Activated naive CD4-positive, alpha-beta T cell treated with anti-CD3 and anti-CD28 coated beads, Interleukin-2, amount 50 U/mL, for 24 hours (primary cell): ENCODE measurements around the gene GABBR2.

ENCODE experiments used
- H3K27ac Mint-ChIP-seq: one replicate; pipeline ENCODE4 v1.8.0; 2021; ENCODE audit warnings: mild to moderate bottlenecking, mixed read lengths
- H3K27me3 Mint-ChIP-seq: one replicate; pipeline ENCODE4 v1.8.0; 2021; ENCODE audit warnings: mixed read lengths
- H3K36me3 Mint-ChIP-seq: one replicate; pipeline ENCODE4 v1.8.0; 2021; ENCODE audit warnings: mixed read lengths
- H3K4me1 Mint-ChIP-seq: one replicate; pipeline ENCODE4 v1.8.0; 2021; ENCODE audit warnings: mixed read lengths
- H3K4me3 Mint-ChIP-seq: one replicate; pipeline ENCODE4 v1.8.0; 2021; ENCODE audit warnings: mild to moderate bottlenecking, mixed read lengths
- H3K9me3 Mint-ChIP-seq: one replicate; pipeline ENCODE4 v1.8.0; 2021; ENCODE audit warnings: mixed read lengths

Gene GABBR2

DNA sequence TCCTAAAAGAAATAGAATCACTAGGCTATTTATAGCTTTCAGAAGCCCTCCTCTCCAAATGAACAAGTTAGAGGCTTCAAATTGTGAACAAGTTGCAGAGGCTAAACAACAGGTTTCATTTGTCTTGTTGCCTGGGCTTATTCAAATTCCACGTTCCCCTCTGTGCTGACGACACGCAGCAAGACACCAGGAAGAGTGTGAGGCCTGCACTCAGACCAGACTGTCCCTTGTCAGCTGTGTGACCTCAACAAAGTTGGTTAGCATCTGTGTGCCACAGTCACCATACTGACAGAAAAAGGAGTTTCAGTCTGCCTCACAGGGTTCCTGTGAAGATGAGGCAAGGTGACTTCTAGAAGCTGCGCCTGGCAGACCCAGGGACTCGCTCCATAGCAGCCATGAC, 22.1 kb upstream of the GABBR2 start:
- no peak overlapping the region for H3K4me3 Mint-ChIP-seq
- no peaks in the 10 kb centered on the region for H3K36me3 Mint-ChIP-seq
- H3K9me3 Mint-ChIP-seq, result no peaks in the 10 kb centered on the region
- H3K4me1 Mint-ChIP-seq, result no peaks in the 10 kb centered on the region
- H3K27me3 Mint-ChIP-seq, result peaks cover 2% of the 10 kb centered on the region
- H3K27ac Mint-ChIP-seq, result no peak overlapping the region

DNA sequence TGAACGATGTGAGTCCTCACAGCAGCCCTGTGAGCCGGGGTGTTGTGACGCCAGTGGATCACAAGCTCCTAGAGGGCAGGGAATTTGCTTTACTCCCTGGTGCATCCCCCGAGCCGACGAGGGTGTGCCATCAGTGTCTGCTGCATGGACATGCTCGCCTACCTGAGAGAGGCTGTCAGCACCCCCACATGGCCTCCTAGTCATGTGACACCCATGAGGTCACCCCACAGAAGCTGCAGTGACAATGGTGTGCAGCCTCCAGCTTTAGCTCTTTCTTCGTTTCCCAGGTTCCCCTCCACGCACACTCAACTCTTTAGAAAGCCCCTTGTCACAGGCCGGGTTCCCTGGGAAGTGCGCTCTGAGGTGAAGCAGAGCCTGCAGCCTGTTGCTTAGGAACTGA, 19.8 kb upstream of the GABBR2 start:
- Mint-ChIP-seq H3K27ac (no peak overlapping the region), H3K9me3 (peaks cover 5% of the 10 kb centered on the region), H3K4me1 (no peaks in the 10 kb centered on the region), H3K27me3 (peaks cover 13% of the 10 kb centered on the region), H3K4me3 (no peak overlapping the region), H3K36me3 (no peaks in the 10 kb centered on the region)

DNA sequence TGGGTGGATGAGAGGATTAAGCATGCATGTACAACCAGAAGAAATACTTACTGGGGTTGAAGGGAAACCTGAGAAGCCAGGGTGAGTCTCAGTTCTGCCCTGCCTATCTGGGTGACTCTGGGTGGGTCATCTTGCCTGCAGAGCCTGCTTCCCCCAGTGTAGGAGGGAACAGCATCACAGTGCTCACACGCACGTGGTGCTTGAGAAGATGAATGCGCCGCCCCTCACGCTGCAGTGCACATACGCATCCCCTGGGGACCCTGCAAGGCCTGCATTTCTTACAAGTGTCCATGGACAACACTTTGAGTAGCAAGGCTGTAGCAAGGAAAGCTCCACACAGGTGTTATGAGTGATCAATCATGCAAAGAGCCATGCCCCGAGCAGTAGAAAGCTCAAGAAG, 18.7 kb upstream of the GABBR2 start:
- Mint-ChIP-seq H3K27ac (no peak overlapping the region), H3K4me1 (no peaks in the 10 kb centered on the region), H3K36me3 (no peaks in the 10 kb centered on the region), H3K27me3 (peaks cover 21% of the 10 kb centered on the region), H3K9me3 (peaks cover 5% of the 10 kb centered on the region), H3K4me3 (no peak overlapping the region)

DNA sequence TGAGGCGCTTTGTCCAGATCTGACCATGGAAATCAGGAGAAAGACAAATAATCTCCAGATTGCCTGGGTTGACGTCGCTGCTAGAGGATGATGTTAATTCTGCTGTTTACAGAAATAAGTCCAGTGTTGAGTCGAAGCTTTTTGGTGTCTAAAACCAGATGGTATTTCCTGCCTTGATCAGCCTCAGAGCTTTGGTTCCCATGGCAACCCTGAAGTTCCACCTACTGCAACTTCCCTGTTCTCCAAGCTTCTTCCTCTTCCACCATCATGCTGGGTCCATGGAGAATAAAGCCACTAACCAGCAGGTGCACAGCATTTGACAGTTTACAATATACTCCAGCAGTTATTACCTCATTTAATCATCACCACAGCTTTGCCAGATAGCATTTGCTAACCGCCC, 18.0 kb upstream of the GABBR2 start:
- H3K4me3 Mint-ChIP-seq, result no peak overlapping the region
- H3K27me3 Mint-ChIP-seq, result peaks cover 21% of the 10 kb centered on the region
- H3K27ac Mint-ChIP-seq, result no peak overlapping the region
- no peaks in the 10 kb centered on the region for H3K4me1 Mint-ChIP-seq
- no peaks in the 10 kb centered on the region for H3K36me3 Mint-ChIP-seq
- peaks cover 5% of the 10 kb centered on the region for H3K9me3 Mint-ChIP-seq

DNA sequence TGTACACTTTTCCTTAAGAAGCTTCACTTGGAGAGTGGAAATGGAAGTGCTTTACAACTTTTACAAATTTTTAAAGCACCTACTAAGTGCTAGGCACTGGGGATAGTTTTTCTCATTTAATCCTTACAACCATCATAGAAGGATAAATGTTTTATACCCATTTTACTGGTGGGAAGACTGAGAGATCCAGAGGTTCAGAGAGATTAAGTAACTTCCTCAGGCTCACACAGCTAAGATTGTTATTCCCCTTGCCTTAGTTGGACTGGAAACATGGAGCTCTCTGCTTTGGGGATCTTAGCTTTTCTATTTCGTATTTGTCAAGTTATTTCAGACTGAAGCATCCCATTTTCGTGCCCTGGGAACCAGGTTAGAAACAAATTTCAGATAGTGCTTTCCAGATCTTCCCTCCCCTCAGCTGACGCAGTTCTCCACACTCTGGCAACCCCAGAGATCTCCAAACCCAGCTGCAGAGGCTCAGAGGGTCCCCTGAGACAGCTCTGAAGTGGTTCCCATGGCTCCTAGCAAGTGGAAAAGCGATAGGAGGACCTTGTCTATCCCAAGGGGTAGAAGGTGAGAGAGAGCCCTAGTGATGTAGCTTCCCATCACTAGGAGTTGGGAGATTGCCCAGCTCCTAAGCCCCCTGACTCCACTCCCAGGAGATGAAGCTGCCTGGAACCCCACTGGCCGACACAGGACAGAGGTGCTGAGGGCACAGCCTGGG, 16.2 kb upstream of the GABBR2 start:
- Mint-ChIP-seq H3K9me3 (peaks cover 5% of the 10 kb centered on the region), H3K4me3 (no peak overlapping the region), H3K27ac (no peak overlapping the region), H3K27me3 (peaks cover 21% of the 10 kb centered on the region), H3K36me3 (no peaks in the 10 kb centered on the region), H3K4me1 (no peaks in the 10 kb centered on the region)

DNA sequence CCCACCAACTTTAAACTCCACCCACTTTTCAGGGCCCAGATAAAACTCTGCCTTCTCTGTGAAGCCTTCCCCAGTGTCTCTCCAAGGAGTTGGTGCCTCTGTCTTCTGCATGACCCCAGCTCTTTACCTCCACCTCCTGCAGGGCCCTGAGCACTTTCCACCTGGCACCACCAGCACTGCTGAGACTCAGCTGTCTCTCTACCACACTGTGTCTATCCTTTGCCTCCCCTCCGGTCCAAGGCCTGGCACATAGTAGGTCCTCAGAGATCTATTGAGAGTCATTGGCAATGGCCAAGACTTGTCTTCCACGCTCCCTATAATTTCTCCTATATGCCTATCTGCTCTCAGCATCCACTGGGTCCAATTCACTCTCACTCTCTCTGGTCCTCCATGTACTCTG, 12.9 kb upstream of the GABBR2 start:
- Mint-ChIP-seq H3K4me3 (no peak overlapping the region), H3K4me1 (no peaks in the 10 kb centered on the region), H3K36me3 (no peaks in the 10 kb centered on the region), H3K9me3 (peaks cover 5% of the 10 kb centered on the region), H3K27me3 (peaks cover 23% of the 10 kb centered on the region), H3K27ac (no peak overlapping the region)

DNA sequence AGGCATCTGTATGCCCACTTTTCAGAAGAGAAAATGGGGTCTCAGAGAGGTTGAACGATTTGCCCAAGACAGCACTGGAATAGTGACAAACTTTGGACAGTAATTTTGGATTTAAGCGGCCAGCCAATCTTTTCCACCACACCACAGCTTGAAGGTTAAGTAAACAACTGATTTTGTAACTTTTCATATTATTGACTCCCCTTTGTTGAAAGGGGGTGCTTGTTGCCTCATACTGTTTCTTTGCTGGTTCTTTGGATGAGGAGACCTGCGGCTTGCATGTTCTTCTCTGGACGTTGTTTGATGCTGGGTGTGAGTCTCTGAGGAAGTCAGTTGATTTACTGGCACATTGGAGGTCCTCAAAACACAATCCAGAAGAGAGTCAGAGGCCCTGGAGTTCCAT, 11.7 kb upstream of the GABBR2 start:
- Mint-ChIP-seq H3K9me3 (peaks cover 5% of the 10 kb centered on the region), H3K36me3 (no peaks in the 10 kb centered on the region), H3K4me1 (no peaks in the 10 kb centered on the region), H3K4me3 (no peak overlapping the region), H3K27ac (no peak overlapping the region), H3K27me3 (peaks cover 27% of the 10 kb centered on the region)

DNA sequence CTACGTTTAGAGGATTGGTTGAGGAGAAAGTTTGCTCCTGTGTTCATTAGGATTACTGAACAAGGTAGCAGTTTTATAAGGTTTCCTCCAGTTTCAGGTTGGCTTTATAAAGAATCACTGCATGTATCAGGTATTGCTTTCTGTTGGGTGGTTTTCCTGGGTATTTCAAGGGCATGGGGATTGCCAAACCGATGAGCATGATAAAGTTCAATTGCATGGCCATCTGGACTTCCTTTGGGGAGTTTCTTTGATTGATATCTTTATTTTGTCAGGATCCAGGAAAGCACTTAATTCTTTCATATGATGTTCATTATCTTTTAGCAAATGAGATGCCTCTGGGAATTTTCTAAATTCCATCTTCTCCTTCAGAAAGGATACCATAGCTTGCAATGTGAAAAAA, 10.3 kb upstream of the GABBR2 start:
- H3K9me3 Mint-ChIP-seq, result peaks cover 1% of the 10 kb centered on the region
- no peak overlapping the region for H3K27ac Mint-ChIP-seq
- no peak overlapping the region for H3K4me3 Mint-ChIP-seq
- no peaks in the 10 kb centered on the region for H3K4me1 Mint-ChIP-seq
- peaks cover 22% of the 10 kb centered on the region for H3K27me3 Mint-ChIP-seq
- H3K36me3 Mint-ChIP-seq, result no peaks in the 10 kb centered on the region

DNA sequence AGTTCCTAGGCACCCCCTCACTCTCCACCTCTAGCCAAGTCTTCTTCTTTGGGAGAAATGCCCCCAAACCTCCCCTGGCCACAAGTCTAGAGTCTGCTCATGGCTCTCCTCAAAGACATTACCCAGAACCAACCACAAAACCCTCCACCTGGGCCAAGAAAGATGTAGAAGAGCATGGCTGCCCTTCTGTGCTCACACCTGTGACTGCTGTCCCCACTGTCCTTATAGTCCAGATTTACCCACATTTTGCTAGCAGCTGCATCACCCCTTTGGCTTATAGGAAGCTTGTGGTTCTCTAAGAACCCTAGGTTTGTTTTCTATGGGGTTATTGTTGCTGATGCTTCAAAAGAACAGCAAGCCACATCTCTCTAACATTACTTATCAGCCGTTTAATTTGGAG, 6.1 kb upstream of the GABBR2 start:
- H3K27ac Mint-ChIP-seq, result no peak overlapping the region

DNA sequence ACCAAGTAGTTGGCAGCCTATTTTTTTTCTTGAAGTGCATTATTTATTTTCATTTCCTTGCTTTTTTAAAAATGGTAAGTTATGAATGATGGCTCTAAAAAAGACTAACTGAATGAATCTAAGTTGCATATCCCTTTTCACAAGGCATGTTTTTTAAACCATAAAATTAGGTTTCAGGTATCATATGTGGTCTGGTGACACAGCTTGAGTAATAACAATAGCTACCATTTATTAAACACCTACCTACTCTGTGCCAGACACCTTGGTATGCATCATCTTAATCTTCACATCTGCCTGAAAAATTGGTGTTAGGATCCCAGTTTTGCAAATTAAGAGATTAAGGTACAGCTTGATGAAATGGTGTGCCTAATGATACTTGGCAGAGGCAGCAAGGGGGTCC, 4.3 kb upstream of the GABBR2 start:
- Mint-ChIP-seq H3K27ac (no peak overlapping the region), H3K4me1 (peaks cover 5% of the 10 kb centered on the region), H3K4me3 (no peak overlapping the region)

More for the DNA sequence above, 6.1 kb upstream of the GABBR2 start:
- peaks cover 23% of the 10 kb centered on the region for H3K27me3 Mint-ChIP-seq
- no peak overlapping the region for H3K4me3 Mint-ChIP-seq
- H3K9me3 Mint-ChIP-seq, result no peaks in the 10 kb centered on the region
- H3K4me1 Mint-ChIP-seq, result peaks cover 1% of the 10 kb centered on the region
- H3K36me3 Mint-ChIP-seq, result no peaks in the 10 kb centered on the region

DNA sequence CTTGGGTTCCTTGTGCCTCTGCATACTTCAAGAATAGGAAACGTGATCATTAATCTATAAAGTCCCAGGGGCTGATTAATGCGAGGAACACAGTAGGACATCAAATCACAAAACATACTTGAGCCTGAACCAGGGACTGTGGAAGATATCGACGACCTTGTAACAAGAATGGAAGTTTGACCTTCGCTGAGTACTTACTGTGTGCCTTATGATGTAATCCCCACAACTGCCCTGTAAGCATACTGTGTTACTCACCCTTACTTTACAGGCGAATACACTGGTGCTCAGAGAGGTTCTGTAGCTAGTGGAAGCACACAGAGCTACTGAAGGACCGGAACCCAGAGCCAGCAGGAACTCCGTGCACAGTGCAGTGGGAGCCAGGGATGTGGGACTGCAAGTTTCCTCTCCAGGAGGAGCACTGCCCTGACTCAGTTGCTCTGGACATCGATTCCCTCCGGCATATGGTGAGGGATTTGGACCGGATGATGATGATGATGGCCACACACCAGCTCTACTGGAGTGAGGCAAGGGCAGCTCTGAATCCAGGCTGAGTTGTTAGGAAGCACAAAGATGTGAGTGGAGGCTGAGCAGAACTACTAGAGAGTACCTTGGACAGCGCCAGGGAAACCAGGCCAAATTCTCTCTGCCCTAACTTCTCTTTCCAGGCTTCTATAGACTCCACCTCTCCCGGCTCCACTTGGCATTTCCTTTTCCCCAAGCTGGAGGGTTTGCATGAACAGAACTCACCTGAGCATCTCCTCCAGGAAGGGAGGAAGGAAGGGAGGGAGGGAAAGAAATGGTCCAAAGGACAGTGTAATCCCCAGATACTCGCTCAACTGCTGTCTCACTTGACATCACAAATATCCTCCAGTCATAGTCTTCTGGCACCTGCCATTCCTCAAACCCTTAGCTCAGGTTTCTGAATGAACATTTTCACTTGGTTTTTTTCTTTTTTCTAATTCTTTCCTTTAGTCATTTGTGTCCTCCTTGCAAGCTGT, 1.5 kb upstream of the GABBR2 start:
- Mint-ChIP-seq H3K9me3 (no peaks in the 10 kb centered on the region), H3K4me3 (peak overlapping the region; percentile 43), H3K36me3 (no peaks in the 10 kb centered on the region), H3K27me3 (peaks cover 31% of the 10 kb centered on the region), H3K27ac (no peak overlapping the region), H3K4me1 (peaks cover 5% of the 10 kb centered on the region)

More for the DNA sequence above, 4.3 kb upstream of the GABBR2 start:
- H3K27me3 Mint-ChIP-seq, result peaks cover 27% of the 10 kb centered on the region
- no peaks in the 10 kb centered on the region for H3K9me3 Mint-ChIP-seq
- no peaks in the 10 kb centered on the region for H3K36me3 Mint-ChIP-seq

DNA sequence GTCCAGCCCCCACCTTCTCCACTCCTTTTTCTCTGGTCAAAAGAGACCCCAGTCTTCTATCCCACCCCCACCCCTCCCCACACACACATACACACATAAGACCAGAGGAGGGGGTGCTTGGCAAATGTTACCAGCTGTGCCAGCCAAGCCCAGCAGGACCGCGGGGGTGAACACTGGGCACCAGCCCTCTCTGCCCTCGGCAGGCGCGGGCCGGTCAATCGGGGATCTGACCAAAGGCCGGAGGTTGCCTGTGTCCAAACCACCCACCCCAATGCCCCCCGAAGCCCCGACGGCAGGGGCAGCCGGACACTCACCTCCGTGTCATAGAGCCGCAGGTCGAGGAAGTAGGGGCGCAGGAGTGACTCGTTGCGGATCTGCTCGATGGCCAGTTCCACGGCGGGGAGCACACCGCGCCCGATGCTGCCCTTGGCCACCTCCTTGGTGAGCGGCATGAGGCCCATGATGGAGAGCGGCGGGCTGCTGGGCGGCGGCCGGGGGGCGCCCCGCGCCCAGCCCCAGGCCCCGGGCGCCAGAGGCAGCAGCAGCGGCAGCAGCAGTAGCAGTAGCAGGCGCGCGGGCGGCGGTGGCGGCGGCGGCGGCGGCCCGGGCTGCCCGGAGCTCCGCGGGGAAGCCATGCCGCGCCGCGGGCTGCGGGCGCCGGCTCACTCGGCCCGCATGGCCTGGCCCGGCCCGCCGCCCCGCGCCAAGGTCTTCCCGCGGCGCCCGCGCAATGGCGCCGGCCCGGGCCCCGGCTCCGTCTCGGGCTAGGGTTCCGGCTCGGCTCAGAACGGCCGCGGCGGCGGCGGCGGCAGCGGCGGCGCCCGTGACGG, 417 bp downstream of the GABBR2 start:
- Mint-ChIP-seq H3K9me3 (no peaks in the 10 kb centered on the region), H3K4me1 (peaks cover 5% of the 10 kb centered on the region), H3K4me3 (no peak overlapping the region), H3K27me3 (peaks cover 39% of the 10 kb centered on the region), H3K27ac (no peak overlapping the region), H3K36me3 (no peaks in the 10 kb centered on the region)

DNA sequence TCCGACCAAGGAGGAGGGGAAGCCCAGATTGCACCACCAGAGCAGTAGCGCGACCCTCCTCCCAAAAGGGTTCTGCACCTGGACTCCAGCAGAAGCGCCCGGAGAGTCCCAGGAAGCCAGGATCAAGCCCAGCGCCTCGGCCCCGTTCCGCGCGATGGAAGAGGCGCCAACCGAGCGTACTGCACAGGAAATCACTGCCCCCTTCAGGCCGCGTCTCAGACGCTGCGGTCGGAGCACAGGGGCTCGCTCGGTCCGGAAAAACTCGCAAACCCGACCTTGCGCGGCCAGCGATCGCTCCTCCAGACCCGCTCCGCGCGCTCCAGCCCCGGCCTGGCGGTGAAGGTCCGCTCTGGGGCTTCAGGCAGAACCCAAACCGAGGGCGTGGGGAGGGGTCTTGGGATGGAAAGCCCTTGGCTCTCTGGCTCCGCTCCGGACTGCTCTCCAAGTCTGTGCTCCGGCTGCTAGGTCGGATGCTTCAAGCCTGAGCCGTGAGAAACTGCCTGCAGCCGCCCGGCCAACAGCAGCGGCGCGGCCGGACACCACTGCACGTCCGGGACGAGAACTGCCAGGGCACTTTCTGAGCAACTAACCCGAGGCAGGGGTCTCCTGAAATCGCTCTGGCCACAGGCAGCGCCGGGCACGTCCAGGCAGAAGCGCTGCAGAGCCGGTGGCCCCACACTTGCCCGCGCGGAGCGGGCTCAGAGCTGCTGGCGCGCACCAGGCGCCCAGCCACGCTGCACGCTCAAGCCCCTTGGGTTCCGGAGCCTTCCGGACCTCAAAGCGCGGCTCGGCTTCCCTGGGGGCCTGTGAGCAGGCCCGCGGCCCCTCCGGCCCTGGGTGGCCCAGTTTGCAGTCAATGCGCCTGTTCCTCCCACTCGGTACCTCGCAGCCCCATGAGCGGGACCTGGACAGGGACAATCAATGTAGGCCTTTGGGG, 1.3 kb downstream of the GABBR2 start:
- H3K36me3 Mint-ChIP-seq, result no peaks in the 10 kb centered on the region
- H3K9me3 Mint-ChIP-seq, result no peaks in the 10 kb centered on the region
- peaks cover 44% of the 10 kb centered on the region for H3K27me3 Mint-ChIP-seq
- no peak overlapping the region for H3K27ac Mint-ChIP-seq
- no peak overlapping the region for H3K4me3 Mint-ChIP-seq
- H3K4me1 Mint-ChIP-seq, result peaks cover 5% of the 10 kb centered on the region

DNA sequence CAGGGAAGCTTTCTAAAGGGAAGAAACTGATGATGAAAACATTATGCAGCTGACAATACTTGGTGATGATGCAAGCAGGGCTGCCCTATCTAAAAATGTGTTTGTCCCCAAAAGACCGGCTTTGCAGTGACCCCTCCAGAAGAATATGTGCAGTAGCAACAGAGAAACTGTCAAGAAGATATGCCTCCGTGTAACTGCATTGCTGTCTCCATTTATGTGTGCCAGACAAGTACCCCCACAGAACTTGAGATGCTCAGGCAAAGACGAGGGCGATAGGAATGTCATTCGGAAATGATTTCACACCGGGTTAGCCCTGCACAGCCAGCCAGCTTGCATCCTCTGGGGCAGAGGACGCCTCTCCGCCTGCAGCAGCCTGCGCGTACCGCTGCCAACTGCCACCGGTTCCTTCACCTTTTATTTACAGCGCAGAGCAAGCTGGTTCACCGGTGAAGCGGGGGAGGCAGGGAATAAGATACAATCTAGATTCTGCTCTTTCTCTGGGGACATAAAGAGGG, 2.0 kb downstream of the GABBR2 start:
- Mint-ChIP-seq H3K4me3 (no peak overlapping the region), H3K4me1 (peaks cover 5% of the 10 kb centered on the region), H3K9me3 (no peaks in the 10 kb centered on the region)

More for the DNA sequence above, 2.0 kb downstream of the GABBR2 start:
- Mint-ChIP-seq H3K27ac (no peak overlapping the region), H3K36me3 (no peaks in the 10 kb centered on the region), H3K27me3 (peaks cover 47% of the 10 kb centered on the region)
